Muscle layer of colon (tissue), 2 donors: ENCODE measurements around the gene ATP5F1B.

Experiments used
- H3K27ac ChIP-seq: one replicate; pipeline ENCODE4 v1.7.0; 2013; ENCODE audit warnings: low read depth, mild to moderate bottlenecking, low read length, moderate library complexity
- H3K27me3 ChIP-seq, 2 donors: one replicate each; pipeline ENCODE4 v1.7.0; 2013; ENCODE audit warnings: low read length in 2 of 2, mild to moderate bottlenecking in 2 of 2; ENCODE audit not compliant: insufficient read depth in 2 of 2, control insufficient read depth in 1 of 2
- H3K36me3 ChIP-seq: one replicate; pipeline ENCODE4 v1.7.0; 2013; ENCODE audit warnings: mild to moderate bottlenecking, low read length; ENCODE audit not compliant: insufficient read depth
- H3K4me1 ChIP-seq: one replicate; pipeline ENCODE4 v1.7.0; 2013; ENCODE audit warnings: mild to moderate bottlenecking, low read length; ENCODE audit not compliant: insufficient read depth
- H3K4me3 ChIP-seq, 2 donors: one replicate each; pipeline ENCODE4 v1.7.0; 2013; ENCODE audit warnings: low read length in 2 of 2, low read depth in 1 of 2, mild to moderate bottlenecking in 1 of 2, moderate library complexity in 1 of 2
- H3K9ac ChIP-seq: one replicate; pipeline ENCODE4 v1.7.0; 2013; ENCODE audit warnings: low read length
- H3K9me3 ChIP-seq: one replicate; pipeline ENCODE4 v1.7.0; 2013; ENCODE audit warnings: mild to moderate bottlenecking, low read length
- donor health status: abdominal sarcoma.
- donor health status: Adenocarcinoma of cecum.

The ATP5F1B gene

DNA sequence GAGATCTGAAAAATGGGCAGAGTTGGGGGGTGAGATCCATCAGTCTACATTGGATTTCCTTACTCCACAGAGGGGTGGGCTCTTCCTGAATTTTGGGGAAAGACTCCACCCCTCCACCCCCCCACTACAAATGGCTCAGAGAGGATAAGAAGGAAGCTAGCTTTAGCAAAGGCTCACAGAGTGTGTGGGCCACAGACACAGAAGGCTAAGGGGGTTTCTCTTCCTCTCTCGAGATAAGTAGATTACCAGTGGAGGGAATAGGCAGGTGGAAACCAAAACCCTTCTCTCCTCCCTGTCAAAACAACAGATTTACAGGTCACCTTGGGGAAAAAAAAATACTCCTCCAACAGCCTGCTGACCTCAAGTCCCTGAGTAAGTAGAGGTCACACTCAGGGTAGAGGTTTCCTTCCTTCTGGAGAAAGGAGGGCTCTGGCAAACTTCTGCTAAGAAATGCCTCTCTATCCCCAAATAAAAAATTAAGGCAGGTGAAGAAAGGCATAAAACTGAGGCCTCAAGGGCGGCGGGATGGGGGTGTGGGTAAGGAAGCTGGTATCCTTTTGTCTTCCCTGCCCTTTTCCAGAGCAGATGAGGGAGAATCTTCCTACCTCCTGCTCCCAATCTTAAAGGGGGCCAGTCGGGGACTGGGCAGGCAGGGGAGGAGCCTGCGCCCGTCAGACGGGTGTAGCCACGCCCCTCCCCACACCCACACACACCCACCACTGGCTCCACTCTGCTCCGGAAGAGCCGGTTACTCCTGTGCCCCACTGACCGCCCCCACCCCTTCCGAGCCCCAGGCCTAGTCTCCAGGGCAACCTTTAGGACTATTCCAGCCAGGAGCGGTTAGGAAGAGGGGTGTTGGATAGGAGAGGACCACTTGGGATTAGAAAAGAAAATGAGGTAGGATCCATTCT, 13.7 kb downstream of the ATP5F1B start:
- Histone ChIP-seq H3K9ac (peak overlapping the region; percentile 42), H3K4me1 (peaks cover 53% of the 10 kb centered on the region), H3K36me3 (no peaks in the 10 kb centered on the region)

GRCh38 chr12:56630180-56630632, 15.6 kb downstream of the ATP5F1B start, which contains the start of gene BAZ2A:
TSS of gene BAZ2A (minus strand) at chr12:56630326. CDS start at chr12:56617530, 12,796 bp downstream.
- Histone ChIP-seq H3K36me3 (no peaks in the 10 kb centered on the region), H3K9me3 (no peaks in the 10 kb centered on the region), H3K9ac (peak within 1 kb of the TSS; percentile 96), H3K27me3 (no peaks in the 10 kb centered on the region), H3K4me3 (peak within 1 kb of the TSS; percentile 54 to 87), H3K27ac (peak within 1 kb of the TSS; percentile 98), H3K4me1 (peaks cover 62% of the 10 kb centered on the region)

More for the DNA sequence above, 13.7 kb downstream of the ATP5F1B start:
- Histone ChIP-seq H3K27me3 (no peaks in the 10 kb centered on the region), H3K27ac (peak overlapping the region; percentile 47), H3K4me3 (peak overlapping the region in 1 of 2 donors; percentile 31), H3K9me3 (no peaks in the 10 kb centered on the region)

GRCh38 chr12:56629459-56630179, 16.2 kb downstream of the ATP5F1B start:
- Histone ChIP-seq H3K4me1 (peaks cover 66% of the 10 kb centered on the region), H3K36me3 (no peaks in the 10 kb centered on the region), H3K9me3 (no peaks in the 10 kb centered on the region), H3K27ac (peak overlapping the region; percentile 98), H3K9ac (peak overlapping the region; percentile 96), H3K27me3 (no peaks in the 10 kb centered on the region), H3K4me3 (peak overlapping the region; percentile 54 to 87)

DNA sequence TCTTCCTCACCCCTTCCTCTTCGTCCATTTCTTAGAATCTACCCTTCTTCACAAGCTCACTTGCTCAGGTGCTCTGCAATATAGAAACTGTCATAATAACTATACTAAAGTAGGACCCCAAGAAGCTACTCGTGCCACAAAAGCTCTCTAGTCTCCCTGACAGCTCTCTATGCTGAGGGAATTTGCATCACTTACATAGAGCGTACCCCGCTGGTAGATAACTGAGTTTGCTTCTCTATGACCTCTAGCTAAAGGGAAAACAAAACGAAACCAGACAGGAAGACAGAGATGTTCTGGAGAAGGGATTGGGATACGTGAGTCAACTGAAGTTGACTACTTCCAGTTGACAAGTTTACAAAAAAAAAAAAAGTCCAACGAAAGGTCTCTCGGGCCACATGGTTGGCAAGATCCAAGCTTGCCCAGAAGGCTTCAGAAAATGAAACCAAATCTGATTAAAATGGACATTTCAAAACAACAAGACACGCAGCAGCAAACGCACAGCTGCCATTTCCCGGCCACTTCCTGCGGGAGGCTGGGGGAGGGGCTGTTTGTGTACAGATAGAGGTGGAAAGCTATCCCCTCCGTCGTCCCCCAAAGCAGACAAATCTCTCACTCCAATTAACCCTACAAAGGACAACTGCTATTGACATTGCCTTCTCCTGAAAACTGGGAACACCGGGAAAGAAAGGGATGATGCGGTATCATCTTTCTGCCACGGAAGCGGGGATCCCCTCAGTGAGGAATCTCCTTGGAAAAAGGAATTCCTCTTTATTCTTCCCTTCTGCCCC, 16.9 kb downstream of the ATP5F1B start:
- H3K27me3 ChIP-seq: no peaks in the 10 kb centered on the region
- H3K9ac ChIP-seq: peak overlapping the region; percentile 96
- H3K9me3 ChIP-seq: no peaks in the 10 kb centered on the region
- peak overlapping the region; percentile 98 for H3K27ac ChIP-seq
- H3K4me3 ChIP-seq: peak overlapping the region; percentile 54 to 87
- H3K36me3 ChIP-seq: no peaks in the 10 kb centered on the region
- H3K4me1 ChIP-seq: peaks cover 70% of the 10 kb centered on the region

- Histone ChIP-seq H3K27ac (no peak overlapping the region), H3K36me3 (no peaks in the 10 kb centered on the region), H3K27me3 (no peaks in the 10 kb centered on the region), H3K4me1 (peaks cover 57% of the 10 kb centered on the region), H3K9ac (no peak overlapping the region), H3K9me3 (no peaks in the 10 kb centered on the region), H3K4me3 (no peak overlapping the region)
These were observed 19.1 kb downstream of the ATP5F1B start for GRCh38 chr12:56626701-56627100.

- H3K4me1 ChIP-seq: peaks cover 34% of the 10 kb centered on the region
- H3K27ac ChIP-seq: no peak overlapping the region
- no peaks in the 10 kb centered on the region for H3K27me3 ChIP-seq
- H3K9me3 ChIP-seq: no peaks in the 10 kb centered on the region
- H3K4me3 ChIP-seq: no peak overlapping the region
- peaks cover 13% of the 10 kb centered on the region for H3K36me3 ChIP-seq
- no peak overlapping the region for H3K9ac ChIP-seq
These were observed 23.2 kb downstream of the ATP5F1B start for GRCh38 chr12:56622535-56622934.

GRCh38 chr12:56616925-56617324, 28.9 kb downstream of the ATP5F1B start:
- Histone ChIP-seq H3K4me1 (no peaks in the 10 kb centered on the region), H3K27me3 (no peaks in the 10 kb centered on the region), H3K36me3 (peaks cover 66% of the 10 kb centered on the region), H3K27ac (no peak overlapping the region), H3K9ac (no peak overlapping the region), H3K9me3 (no peaks in the 10 kb centered on the region), H3K4me3 (no peak overlapping the region)

DNA sequence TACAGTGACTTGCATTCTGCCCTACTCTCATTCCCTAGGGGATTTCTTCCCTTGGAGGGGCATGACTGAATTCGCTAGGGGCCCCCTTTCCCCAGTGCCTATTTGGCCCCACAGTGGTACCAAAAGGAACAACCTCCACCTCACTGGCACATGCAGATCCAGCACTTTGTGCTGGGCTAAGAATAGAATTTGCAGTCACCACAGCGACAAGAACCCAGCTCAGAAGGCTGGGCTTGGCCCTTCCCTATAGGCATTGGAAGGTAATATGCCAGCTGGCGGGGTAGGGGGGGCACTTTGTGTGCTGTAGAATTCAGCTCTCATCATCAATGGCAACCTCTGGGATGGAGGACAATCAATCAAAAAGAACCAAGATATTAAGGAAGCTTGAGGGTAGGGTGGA, 29.5 kb downstream of the ATP5F1B start:
- Histone ChIP-seq H3K27me3 (no peaks in the 10 kb centered on the region), H3K9ac (no peak overlapping the region), H3K4me3 (no peak overlapping the region), H3K27ac (no peak overlapping the region), H3K9me3 (no peaks in the 10 kb centered on the region), H3K4me1 (no peaks in the 10 kb centered on the region), H3K36me3 (peaks cover 72% of the 10 kb centered on the region)

DNA sequence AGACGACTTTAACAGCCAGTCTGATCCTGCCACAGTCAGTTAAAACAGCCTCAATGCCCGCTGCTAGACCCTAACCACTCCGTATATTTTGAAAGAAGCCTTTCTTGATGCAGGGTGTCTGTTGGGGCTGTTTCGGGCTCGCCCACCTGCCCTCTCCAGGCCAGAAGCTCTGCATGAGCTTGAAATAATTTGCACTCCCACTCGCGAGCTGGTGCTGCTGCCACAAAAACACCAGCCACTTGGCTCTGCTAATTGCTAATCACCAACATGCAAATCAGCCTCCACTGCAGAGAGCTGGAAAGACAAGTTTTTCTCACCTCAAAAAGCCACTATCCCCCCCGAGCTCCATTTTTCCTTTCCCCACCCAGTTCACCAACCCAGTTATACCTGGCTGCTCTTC, 31.2 kb downstream of the ATP5F1B start:
- no peaks in the 10 kb centered on the region for H3K27me3 ChIP-seq
- H3K4me1 ChIP-seq: no peaks in the 10 kb centered on the region
- H3K4me3 ChIP-seq: no peak overlapping the region
- H3K27ac ChIP-seq: no peak overlapping the region
- H3K9me3 ChIP-seq: no peaks in the 10 kb centered on the region
- H3K9ac ChIP-seq: no peak overlapping the region
- peaks cover 83% of the 10 kb centered on the region for H3K36me3 ChIP-seq

- Histone ChIP-seq H3K9me3 (no peaks in the 10 kb centered on the region), H3K27ac (no peak overlapping the region), H3K27me3 (no peaks in the 10 kb centered on the region), H3K9ac (no peak overlapping the region), H3K4me1 (no peaks in the 10 kb centered on the region), H3K4me3 (no peak overlapping the region), H3K36me3 (peaks cover 86% of the 10 kb centered on the region)
These were observed 41.4 kb downstream of the ATP5F1B start for GRCh38 chr12:56604355-56604754.

DNA sequence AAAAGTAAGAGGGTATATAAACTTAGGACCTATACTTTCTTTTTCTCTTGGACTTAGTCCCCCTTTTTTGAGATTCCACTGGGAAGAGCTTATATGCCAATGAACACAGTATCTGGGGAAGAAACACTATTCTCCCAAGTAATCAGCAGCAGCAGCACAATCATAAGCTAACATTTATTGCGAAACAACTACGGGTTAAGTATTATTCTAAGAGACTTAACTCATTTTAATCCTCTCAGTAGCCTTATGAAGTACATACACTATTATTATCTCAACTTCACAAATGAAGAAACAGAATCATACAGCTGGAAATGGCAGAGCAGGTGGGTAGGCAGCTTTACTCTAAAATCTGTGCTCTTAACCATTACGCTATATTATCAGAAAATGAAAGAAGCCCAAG, 43.5 kb downstream of the ATP5F1B start:
- peaks cover 98% of the 10 kb centered on the region for H3K36me3 ChIP-seq

More for the DNA sequence above, 43.5 kb downstream of the ATP5F1B start:
- Histone ChIP-seq H3K9ac (no peak overlapping the region), H3K27ac (no peak overlapping the region), H3K4me3 (no peak overlapping the region), H3K4me1 (no peaks in the 10 kb centered on the region), H3K27me3 (no peaks in the 10 kb centered on the region), H3K9me3 (no peaks in the 10 kb centered on the region)
